HCT116 (cell line): ENCODE data around the gene TBK1. TPM values are rescaled to one million over a fixed set of nuclear protein-coding genes. Genes with fewer than 3 reads are reported as not detected.

ENCODE experiments used
- ATAC-seq: fragments of 200-7000 bp; cut with Tn5 transposase; 2 replicates; pipeline ENCODE4 v1.9.1; 2020; ENCODE audit warnings: mild to moderate bottlenecking, moderate library complexity
- BruUV-seq: library from RNA; stranded (reverse); fragments of 400-500 nt; replicated peaks from 2 replicates; lab custom pipeline; 2021; lab: Mats Ljungman, UMichigan
- CTCF ChIA-PET: fragments of 300-600 bp; sonication (Branson Sonifier 250); formaldehyde crosslinking; loops from one replicate; lab custom pipeline; 2021; ENCODE audit warnings: antibody characterized with exemption; lab: Charles Lee
- POLR2A ChIA-PET: fragments of 300-600, 350-600 bp; sonication (Branson Sonifier 250); formaldehyde crosslinking; loops from one replicate; lab custom pipeline; 2021; ENCODE audit warnings: antibody characterized with exemption; lab: Charles Lee
- RAD21 ChIA-PET, 2 experiments: fragments of 300-600 bp; sonication (Branson Sonifier 250); formaldehyde crosslinking; loops; one replicate each; lab custom pipeline; 2023; ENCODE audit warnings: low total read pairs in 2 of 2; ENCODE audit not compliant: uncharacterized antibody in 2 of 2, unreplicated experiment in 2 of 2, low non-redundant PET in 1 of 2; lab: Charles Lee
- DNase-seq: peaks from one replicate; pipeline ENCODE4 v3.0.0-alpha.2; 2010; ENCODE audit warnings: low read depth, low spot score
- H2AFZ ChIP-seq: fragments of 200-600 bp; shearing (Covaris generic), sonication (generic); 2 replicates; pipeline ENCODE4 v1.6.1; 2017; ENCODE audit warnings: low read depth, mixed run types, mixed read lengths, antibody characterized with exemption, low read length; ENCODE audit not compliant: poor library complexity, severe bottlenecking
- H3K27ac ChIP-seq: 2 replicates; pipeline ENCODE4 v1.5.1; 2012; ENCODE audit warnings: low read depth, low read length
- H3K27me3 ChIP-seq: fragments of 200-600 bp; sonication (generic); 2 replicates; pipeline ENCODE4 v1.6.1; 2016; ENCODE audit warnings: mixed run types, low read length, mixed read lengths; ENCODE audit not compliant: insufficient read depth
- H3K36me3 ChIP-seq, 2 experiments: fragments of 200-500 bp in 1 of 2; fragments of 200-600 bp in 1 of 2; sonication (Bioruptor generic) in 1 of 2; sonication (generic) in 1 of 2; 2 replicates each; pipeline versions ENCODE4 v1.5.1 to v1.6.1; 2014 to 2016; ENCODE audit warnings: low read length in 2 of 2, inconsistent platforms in 1 of 2, mixed read lengths in 1 of 2, mixed run types in 1 of 2; ENCODE audit not compliant: insufficient read depth in 2 of 2, control insufficient read depth in 1 of 2
- H3K4me1 ChIP-seq, 2 experiments: fragments of 200-600 bp in 1 of 2; sonication (generic) in 1 of 2; 2 replicates each; pipeline versions ENCODE4 v1.5.1 to v1.6.1; 2012 to 2017; ENCODE audit warnings: low read length in 2 of 2, inconsistent platforms in 1 of 2, mild to moderate bottlenecking in 1 of 2, mixed read lengths in 1 of 2, mixed run types in 1 of 2, moderate library complexity in 1 of 2; ENCODE audit not compliant: insufficient read depth in 2 of 2, control insufficient read depth in 1 of 2
- H3K4me2 ChIP-seq: fragments of 200-600 bp; sonication (generic); 2 replicates; pipeline ENCODE4 v1.6.1; 2017; ENCODE audit warnings: mixed run types, low read length, mixed read lengths
- H3K4me3 ChIP-seq, 2 experiments: fragments of 200-600 bp in 1 of 2; sonication (generic) in 1 of 2; replicated peaks in 1 of 2; 2 replicates each; pipeline ENCODE4 v1.5.1; 2011 to 2016; ENCODE audit warnings: low read length in 2 of 2, control low read depth in 1 of 2, low read depth in 1 of 2, mild to moderate bottlenecking in 1 of 2, mixed read lengths in 1 of 2, mixed run types in 1 of 2
- H3K79me2 ChIP-seq: fragments of 200-600 bp; sonication (generic); 2 replicates; pipeline ENCODE4 v1.6.1; 2017; ENCODE audit warnings: mild to moderate bottlenecking, mixed run types, low read length, moderate library complexity, mixed read lengths; ENCODE audit not compliant: insufficient read depth
- H3K9ac ChIP-seq: fragments of 200-600 bp; sonication (generic); 2 replicates; pipeline ENCODE4 v1.6.1; 2016; ENCODE audit warnings: low read length, mixed read lengths
- H3K9me2 ChIP-seq: fragments of 200-600 bp; sonication (generic), shearing (Covaris generic); 2 replicates; pipeline ENCODE4 v1.6.1; 2017; ENCODE audit warnings: mixed run types, mild to moderate bottlenecking, moderate library complexity; ENCODE audit not compliant: insufficient read depth
- H3K9me3 ChIP-seq, 2 experiments: fragments of 200-500 bp in 1 of 2; fragments of 200-600 bp in 1 of 2; sonication (Bioruptor generic) in 1 of 2; sonication (generic) in 1 of 2; 2 replicates each; pipeline ENCODE4 v1.6.1; 2014 to 2017; ENCODE audit warnings: low read length in 2 of 2, mixed read lengths in 2 of 2, inconsistent platforms in 1 of 2, low read depth in 1 of 2, mild to moderate bottlenecking in 1 of 2, mixed run types in 1 of 2, moderate library complexity in 1 of 2; ENCODE audit not compliant: control insufficient read depth in 1 of 2, insufficient read depth in 1 of 2
- H4K20me1 ChIP-seq: fragments of 200-600 bp; sonication (generic), shearing (Covaris generic); 2 replicates; pipeline ENCODE4 v1.6.1; 2017; ENCODE audit warnings: mixed run types, mild to moderate bottlenecking, moderate library complexity; ENCODE audit not compliant: insufficient read depth
- ATF3 ChIP-seq: IDR thresholded peaks from 2 replicates; pipeline ENCODE4 v1.6.1; 2012
- CTCF ChIP-seq, 3 experiments: fragments of 200-600 bp in 1 of 3; sonication (generic) in 1 of 3; IDR thresholded peaks in 2 of 3; conservative IDR thresholded peaks in 1 of 3; 2 replicates each; pipeline ENCODE4 v1.5.1; 2012 to 2017; ENCODE audit warnings: low read depth in 2 of 3, low read length in 2 of 3, antibody characterized with exemption in 1 of 3, borderline replicate concordance in 1 of 3, control low read depth in 1 of 3, mild to moderate bottlenecking in 1 of 3, mixed read lengths in 1 of 3, mixed run types in 1 of 3, moderate library complexity in 1 of 3; ENCODE audit not compliant: insufficient read depth in 1 of 3
- EGR1 ChIP-seq: IDR thresholded peaks from 2 replicates; pipeline ENCODE4 v1.6.1; 2012; ENCODE audit warnings: low read depth
- ELF1 ChIP-seq: IDR thresholded peaks from 2 replicates; pipeline ENCODE4 v1.6.1; 2012; ENCODE audit warnings: low read depth, borderline replicate concordance
- FOSL1 ChIP-seq: IDR thresholded peaks from 2 replicates; pipeline ENCODE4 v1.6.1; 2012; ENCODE audit warnings: low read depth
- MAX ChIP-seq: IDR thresholded peaks from 2 replicates; pipeline ENCODE4 v1.6.1; 2012
- POLR2A ChIP-seq: IDR thresholded peaks from 2 replicates; pipeline ENCODE4 v1.7.0; 2011; ENCODE audit warnings: borderline replicate concordance; ENCODE audit not compliant: insufficient read depth, insufficient read length; ENCODE audit errors: extremely low read depth
- SP1 ChIP-seq: IDR thresholded peaks from 2 replicates; pipeline ENCODE4 v1.6.1; 2012; ENCODE audit warnings: low read depth
- TCF7L2 ChIP-seq: IDR thresholded peaks from 2 replicates; pipeline ENCODE4 v1.7.0; 2011; ENCODE audit warnings: borderline replicate concordance, inconsistent platforms; ENCODE audit not compliant: insufficient read depth, insufficient read length; ENCODE audit errors: extremely low read depth
- YY1 ChIP-seq: IDR thresholded peaks from 2 replicates; pipeline ENCODE4 v1.6.1; 2011; ENCODE audit warnings: low read length, low read depth, moderate library complexity, mild to moderate bottlenecking; ENCODE audit not compliant: insufficient replicate concordance; ENCODE audit errors: extremely low read depth
- intact Hi-C: fragments of 100-400 bp; cut with micrococcal nuclease; formaldehyde crosslinking; loops from 2 replicates; pipeline ENCODE4 v1.10.0; 2022
- total RNA-seq: library from RNA; stranded (reverse); gene quantifications from one replicate; pipeline ENCODE4 v1.2.1, GENCODE V29; 2021; ENCODE audit not compliant: unreplicated experiment

Gene TBK1
- total RNA-seq, 1 experiment from 2014 or later, result 27.0 TPM

GRCh38 chr12:64469455-64470142 lies 17.7 kb downstream of the TBK1 start:
- H2AFZ ChIP-seq, result no peak overlapping the region
- intact Hi-C loops, result no loop called here
- peaks cover 44 to 48% of the 10 kb centered on the region in 2 experiments for H3K36me3 ChIP-seq
- ChIA-PET POLR2A (no interaction called here), CTCF (no interaction called here), RAD21 (interaction anchor here in 1 of 2 experiments (0.6 kb wide), 1 partner anchor 653 kb away, joined by 3 read pairs; no protein-coding TSS in a partner anchor)
- TF ChIP-seq YY1 (no peak), ELF1 (no peak), POLR2A (no peak)
- no peaks in the 10 kb centered on the region for H4K20me1 ChIP-seq
- no peak for ATAC-seq
- H3K27me3 ChIP-seq, result no peaks in the 10 kb centered on the region
- peaks cover 4% of the 10 kb centered on the region; the same call in 1 of the 2 replicates for H3K79me2 ChIP-seq
- no peaks in the 10 kb centered on the region for H3K9me3 ChIP-seq
- no peak overlapping the region for H3K4me2 ChIP-seq
- no TSS peak for BruUV-seq
- H3K9me2 ChIP-seq, result no peaks in the 10 kb centered on the region
- H3K27ac ChIP-seq, result no peak overlapping the region
- no peak overlapping the region for H3K4me3 ChIP-seq
- no peak overlapping the region for H3K9ac ChIP-seq
- DNase-seq, result no peak
- H3K4me1 ChIP-seq, result no peaks in the 10 kb centered on the region

GRCh38 chr12:64470495-64470894 lies 18.6 kb downstream of the TBK1 start:
- H3K9me2 ChIP-seq, result no peaks in the 10 kb centered on the region
- no peak overlapping the region for H2AFZ ChIP-seq
- H3K4me1 ChIP-seq, result no peaks in the 10 kb centered on the region
- BruUV-seq, result no TSS peak
- DNase-seq (no peak), ATAC-seq (no peak)
- H3K27ac ChIP-seq, result no peak overlapping the region
- peaks cover 9% of the 10 kb centered on the region; the same call in 1 of the 2 replicates for H3K79me2 ChIP-seq
- H3K27me3 ChIP-seq, result no peaks in the 10 kb centered on the region
- ChIA-PET POLR2A (interaction anchor here (0.6 kb wide), 1 partner anchor 33 kb away, joined by 3 read pairs; no protein-coding TSS in a partner anchor), RAD21 (interaction anchor here in 1 of 2 experiments (0.6 kb wide), 1 partner anchor 1063 kb away, joined by 4 read pairs; no protein-coding TSS in a partner anchor), CTCF (interaction anchor here (0.9 kb wide), 1 partner anchor 228 kb away, joined by 3 read pairs; no protein-coding TSS in a partner anchor)
- H3K4me3 ChIP-seq, result no peak overlapping the region
- intact Hi-C loops, result no loop called here
- H3K9me3 ChIP-seq, result no peaks in the 10 kb centered on the region
- no peaks in the 10 kb centered on the region for H4K20me1 ChIP-seq
- no peak overlapping the region for H3K4me2 ChIP-seq
- TF ChIP-seq CTCF (IDR thresholded peaks at IDR 0.05 in 2 of 3, conservative IDR thresholded peaks at IDR 0.05 in 1 of 3; ENCODE audit: borderline replicate concordance in 1 of 3, insufficient read depth in 1 of 3, low read depth in 2 of 3, low read length in 2 of 3) (no peak), EGR1 (no peak), ATF3 (no peak), SP1 (no peak), MAX (no peak), YY1 (no peak), FOSL1 (no peak), TCF7L2 (no peak)
- H3K9ac ChIP-seq, result no peak overlapping the region
- peaks cover 44 to 48% of the 10 kb centered on the region in 2 experiments; a peak in 3 of 4 replicates for H3K36me3 ChIP-seq
